ENCODE results near the gene FABP1. TPM values are rescaled to one million over a fixed set of nuclear protein-coding genes. Genes with fewer than 3 reads are reported as not detected.

The FABP1 gene
- total RNA-seq, 4 donors from 2014 or later: 1,053 to 3,583 (median 2,025) TPM

- no peak for DNase-seq
- Histone ChIP-seq H3K27me3 (no peaks in the 10 kb centered on the region), H3K4me3 (no peak overlapping the region), H3K9me3 (no peaks in the 10 kb centered on the region), H3K4me1 (peaks cover 0 to 3% (median 0%) of the 10 kb centered on the region in 4 donors), H3K27ac (no peak overlapping the region), H3K36me3 (no peaks in the 10 kb centered on the region)
- intact Hi-C loops (cut with DNase I; ENCODE audit: low total_unique reads): no loop called here
- 77 to 86% methylated on average over 2 to 9 of the region's 9 CpGs for WGBS, 2 donors (ENCODE audit: low coverage in 1 of 2)
- in situ Hi-C loops (cut with MboI; ENCODE audit: low pct_ligation_motif_present in 1 of 4, low pct_unique_long_range_greater_than_20kb in 1 of 4, low sequenced_read_pairs in 3 of 4): no loop called here
- TF ChIP-seq EP300 (IDR thresholded peaks at IDR 0.05; ENCODE audit: low read depth) (no peak), POLR2AphosphoS5 (IDR thresholded peaks at IDR 0.05) (no peak), CTCF (IDR thresholded peaks at IDR 0.05) (no peak), POLR2A (IDR thresholded peaks at IDR 0.05) (no peak)
Measured at GRCh38 chr2:88086401-88086800, 41.5 kb downstream of the FABP1 start.

- peaks cover 0 to 3% (median 0%) of the 10 kb centered on the region in 4 donors for H3K4me1 ChIP-seq
- H3K36me3 ChIP-seq: no peaks in the 10 kb centered on the region
- no peak overlapping the region for H3K4me3 ChIP-seq
- H3K27ac ChIP-seq: no peak overlapping the region
- no peak for DNase-seq
- no peaks in the 10 kb centered on the region for H3K9me3 ChIP-seq
- intact Hi-C loops (cut with DNase I; ENCODE audit: low total_unique reads): no loop called here
- no peak for TF ChIP-seq CTCF (IDR thresholded peaks at IDR 0.05)
- no peak for TF ChIP-seq POLR2AphosphoS5 (IDR thresholded peaks at IDR 0.05)
- WGBS, 2 donors (ENCODE audit: low coverage in 1 of 2): 83 to 86% methylated on average over 2 to 5 of the region's 5 CpGs
- in situ Hi-C loops (cut with MboI; ENCODE audit: low pct_ligation_motif_present in 1 of 4, low pct_unique_long_range_greater_than_20kb in 1 of 4, low sequenced_read_pairs in 3 of 4): no loop called here
- no peaks in the 10 kb centered on the region for H3K27me3 ChIP-seq
Measured at GRCh38 chr2:88085602-88086001, 42.3 kb downstream of the FABP1 start.

GRCh38 chr2:88085099-88085498 is 42.8 kb downstream of the FABP1 start:
- Histone ChIP-seq H3K27ac (no peak overlapping the region), H3K4me3 (no peak overlapping the region), H3K9me3 (no peaks in the 10 kb centered on the region), H3K36me3 (no peaks in the 10 kb centered on the region), H3K4me1 (peaks cover 0 to 3% (median 0%) of the 10 kb centered on the region in 4 donors), H3K27me3 (no peaks in the 10 kb centered on the region)
- in situ Hi-C loops (cut with MboI; ENCODE audit: low pct_ligation_motif_present in 1 of 4, low pct_unique_long_range_greater_than_20kb in 1 of 4, low sequenced_read_pairs in 3 of 4): no loop called here
- TF ChIP-seq POLR2AphosphoS5 (IDR thresholded peaks at IDR 0.05) (no peak), POLR2A (IDR thresholded peaks at IDR 0.05) (no peak), CTCF (IDR thresholded peaks at IDR 0.05) (no peak), EP300 (IDR thresholded peaks at IDR 0.05; ENCODE audit: low read depth) (no peak)
- intact Hi-C loops (cut with DNase I; ENCODE audit: low total_unique reads): no loop called here
- no peak for DNase-seq
- WGBS, 2 donors (ENCODE audit: low coverage in 1 of 2): 97 to 100% methylated on average over 1 to 2 of the region's 2 CpGs

- Histone ChIP-seq H3K36me3 (no peaks in the 10 kb centered on the region), H3K27me3 (no peaks in the 10 kb centered on the region), H3K4me3 (no peak overlapping the region), H3K27ac (no peak overlapping the region), H3K4me1 (peaks cover 0 to 7% (median 2%) of the 10 kb centered on the region in 4 donors), H3K9me3 (no peaks in the 10 kb centered on the region)
- no peak for DNase-seq
- WGBS, 2 donors (ENCODE audit: low coverage in 1 of 2): 60 to 94% methylated on average over 1 of the region's 1 CpG
- intact Hi-C loops (cut with DNase I; ENCODE audit: low total_unique reads): no loop called here
- in situ Hi-C loops (cut with MboI; ENCODE audit: low pct_ligation_motif_present in 1 of 4, low pct_unique_long_range_greater_than_20kb in 1 of 4, low sequenced_read_pairs in 3 of 4): no loop called here
- TF ChIP-seq POLR2AphosphoS5 (IDR thresholded peaks at IDR 0.05): no peak
- no peak for TF ChIP-seq CTCF (IDR thresholded peaks at IDR 0.05)
- no peak for TF ChIP-seq POLR2A (IDR thresholded peaks at IDR 0.05)
- TF ChIP-seq EP300 (IDR thresholded peaks at IDR 0.05; ENCODE audit: low read depth): no peak
Measured at GRCh38 chr2:88082781-88083180, 45.1 kb downstream of the FABP1 start.
